Fibroblast of villous mesenchyme (primary cell): ENCODE data around the gene CARMIL1. TPM values are rescaled to one million over a fixed set of nuclear protein-coding genes. Genes with fewer than 3 reads are reported as not detected.

Experiments used
- DNase-seq: peaks from one replicate; pipeline ENCODE4 v3.0.0-alpha.2; 2010; ENCODE audit warnings: low read depth
- H3K4me3 ChIP-seq: 2 replicates; pipeline ENCODE4 v1.5.1; 2011; ENCODE audit warnings: low read depth, mild to moderate bottlenecking, low read length
- total RNA-seq: library from RNA; depleted of rRNA; stranded (reverse); fragments of >200 nt; gene quantifications from 2 replicates; pipeline ENCODE4 v1.2.3, GENCODE V29; 2012
- TF ChIP-seq, protein P1 (sequence below): IDR thresholded peaks from 2 replicates; pipeline ENCODE4 v1.5.1; 2012; ENCODE audit warnings: low read depth, mild to moderate bottlenecking, low read length; ENCODE audit not compliant: insufficient read depth

Gene CARMIL1
- total RNA-seq, 1 donor: 11.2 TPM

DNA sequence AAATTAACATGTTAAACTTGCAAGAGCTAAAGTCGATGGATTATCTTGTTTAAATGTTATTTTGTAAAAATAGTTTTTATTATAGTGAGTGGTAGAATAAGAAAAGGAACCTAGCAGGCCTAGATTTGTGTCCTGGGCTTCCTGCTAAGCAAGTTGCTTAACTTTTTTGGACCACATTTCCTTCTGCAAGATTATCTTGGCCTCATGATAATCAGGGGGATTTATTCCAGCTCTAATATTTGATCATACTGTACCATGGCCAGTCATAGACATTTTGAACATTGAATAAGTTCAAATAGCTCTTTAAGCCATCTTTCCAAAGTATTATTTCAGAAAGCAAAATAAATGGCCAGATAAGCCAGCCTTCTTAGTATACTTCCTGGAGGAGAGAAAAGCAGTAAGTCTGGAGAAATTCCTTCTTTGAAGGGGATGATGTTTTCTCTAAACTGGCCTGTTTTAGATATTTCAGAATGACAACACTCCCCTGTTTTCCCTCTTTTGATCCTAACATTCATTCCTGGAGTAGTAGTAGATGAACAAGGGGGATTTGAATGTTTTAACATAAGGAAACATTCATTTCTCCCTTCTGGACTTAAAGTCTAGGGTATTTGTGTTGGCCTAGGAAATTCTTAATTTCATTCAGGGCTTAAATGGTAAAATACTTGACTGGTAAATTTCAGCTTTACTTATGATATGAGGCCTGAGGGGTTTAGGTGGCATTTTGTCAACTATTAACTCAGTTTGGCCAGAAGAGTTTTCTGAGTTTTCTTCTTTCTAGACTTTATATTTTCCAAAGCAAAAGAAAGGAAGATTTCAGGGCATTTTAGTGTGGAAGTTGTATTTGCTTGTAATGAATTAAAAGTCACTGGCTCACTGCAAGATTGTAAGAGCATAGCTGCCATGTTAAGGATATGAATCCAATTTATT, 264.1 kb downstream of the CARMIL1 start:
- no peak overlapping the region for H3K4me3 ChIP-seq
- TF ChIP-seq, protein P1, sequence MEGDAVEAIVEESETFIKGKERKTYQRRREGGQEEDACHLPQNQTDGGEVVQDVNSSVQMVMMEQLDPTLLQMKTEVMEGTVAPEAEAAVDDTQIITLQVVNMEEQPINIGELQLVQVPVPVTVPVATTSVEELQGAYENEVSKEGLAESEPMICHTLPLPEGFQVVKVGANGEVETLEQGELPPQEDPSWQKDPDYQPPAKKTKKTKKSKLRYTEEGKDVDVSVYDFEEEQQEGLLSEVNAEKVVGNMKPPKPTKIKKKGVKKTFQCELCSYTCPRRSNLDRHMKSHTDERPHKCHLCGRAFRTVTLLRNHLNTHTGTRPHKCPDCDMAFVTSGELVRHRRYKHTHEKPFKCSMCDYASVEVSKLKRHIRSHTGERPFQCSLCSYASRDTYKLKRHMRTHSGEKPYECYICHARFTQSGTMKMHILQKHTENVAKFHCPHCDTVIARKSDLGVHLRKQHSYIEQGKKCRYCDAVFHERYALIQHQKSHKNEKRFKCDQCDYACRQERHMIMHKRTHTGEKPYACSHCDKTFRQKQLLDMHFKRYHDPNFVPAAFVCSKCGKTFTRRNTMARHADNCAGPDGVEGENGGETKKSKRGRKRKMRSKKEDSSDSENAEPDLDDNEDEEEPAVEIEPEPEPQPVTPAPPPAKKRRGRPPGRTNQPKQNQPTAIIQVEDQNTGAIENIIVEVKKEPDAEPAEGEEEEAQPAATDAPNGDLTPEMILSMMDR: no peak
- DNase-seq: no peak

DNA sequence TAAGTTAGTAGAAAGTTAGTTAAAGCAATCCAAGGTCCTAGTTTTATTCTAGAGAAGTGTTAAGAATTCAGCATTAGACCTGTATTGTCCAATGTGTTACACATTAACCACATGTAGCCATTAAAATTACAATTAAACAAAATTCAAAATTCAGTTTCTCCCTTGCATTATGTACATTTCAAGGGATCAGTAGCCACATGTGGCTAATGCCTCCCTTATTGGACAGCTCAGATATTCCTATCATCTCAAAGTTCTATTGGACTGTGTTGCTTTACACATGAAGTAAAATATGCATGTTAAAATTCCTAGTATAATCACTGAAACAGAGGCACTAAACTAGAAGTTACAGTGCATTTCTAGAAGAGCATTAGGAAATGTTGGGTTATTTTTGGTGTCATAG, 265.7 kb downstream of the CARMIL1 start:
- no peak for DNase-seq
- TF ChIP-seq, protein P1: no peak
- H3K4me3 ChIP-seq: no peak overlapping the region

DNA sequence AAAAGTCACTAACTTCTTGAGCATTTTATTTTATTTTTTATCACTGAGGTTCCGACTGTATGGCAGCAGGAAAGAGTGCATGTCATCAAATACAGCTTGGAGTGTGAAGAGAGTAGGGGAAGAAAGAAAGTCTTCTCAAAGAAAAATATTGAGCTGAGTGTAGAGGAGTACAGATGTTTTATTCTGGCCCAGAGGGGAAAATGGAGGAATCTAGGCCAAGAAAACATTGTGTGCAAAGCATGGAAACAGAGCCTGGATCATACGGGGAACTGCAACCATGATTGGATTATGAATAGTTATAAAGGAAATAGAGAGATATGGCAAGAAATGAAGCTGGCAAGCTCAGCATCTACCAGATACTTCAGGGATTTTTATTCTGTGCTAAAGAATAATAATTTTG, 268.6 kb downstream of the CARMIL1 start:
- no peak for DNase-seq
- no peak overlapping the region for H3K4me3 ChIP-seq
- TF ChIP-seq, protein P1: no peak

DNA sequence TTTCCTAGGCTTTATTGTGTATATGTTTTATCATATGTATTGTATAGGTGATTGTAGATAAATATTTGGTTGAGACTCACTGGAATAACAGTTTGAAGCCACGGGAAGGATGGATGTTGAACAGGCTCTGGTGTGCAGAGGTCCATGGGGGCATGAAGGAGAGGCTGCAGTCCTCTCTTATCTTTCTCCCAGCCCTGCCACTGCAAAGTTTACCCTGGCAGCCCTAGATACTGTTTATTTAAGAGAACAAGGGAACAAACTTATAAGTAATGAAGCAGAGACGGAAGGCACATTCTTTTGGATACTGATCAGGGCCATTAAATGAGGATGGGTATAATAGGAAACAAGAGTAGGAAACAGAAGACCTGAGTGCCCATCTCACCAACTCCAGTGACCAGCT, 269.3 kb downstream of the CARMIL1 start:
- TF ChIP-seq, protein P1: no peak
- no peak for DNase-seq
- no peak overlapping the region for H3K4me3 ChIP-seq

DNA sequence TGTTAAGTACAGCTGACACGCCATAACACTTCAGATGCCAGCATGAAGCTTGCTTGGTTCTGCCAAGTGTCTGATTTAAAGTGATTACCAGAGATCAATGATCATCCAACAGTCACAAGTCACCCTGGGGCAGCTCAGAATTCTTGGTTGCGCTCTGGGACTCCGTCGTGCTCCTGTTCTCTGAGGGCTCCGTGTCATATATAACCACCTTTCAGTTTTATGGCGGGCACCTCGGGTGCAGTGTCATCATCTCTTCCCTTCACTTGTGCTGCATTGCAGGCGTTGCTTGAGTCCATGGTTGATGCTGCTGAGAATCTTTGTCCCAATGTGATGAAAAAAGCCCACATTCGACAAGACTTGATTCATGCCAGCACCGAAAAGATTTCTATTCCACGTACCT, 271.5 kb downstream of the CARMIL1 start:
- H3K4me3 ChIP-seq: no peak overlapping the region
- DNase-seq: no peak
- TF ChIP-seq, protein P1: no peak

DNA sequence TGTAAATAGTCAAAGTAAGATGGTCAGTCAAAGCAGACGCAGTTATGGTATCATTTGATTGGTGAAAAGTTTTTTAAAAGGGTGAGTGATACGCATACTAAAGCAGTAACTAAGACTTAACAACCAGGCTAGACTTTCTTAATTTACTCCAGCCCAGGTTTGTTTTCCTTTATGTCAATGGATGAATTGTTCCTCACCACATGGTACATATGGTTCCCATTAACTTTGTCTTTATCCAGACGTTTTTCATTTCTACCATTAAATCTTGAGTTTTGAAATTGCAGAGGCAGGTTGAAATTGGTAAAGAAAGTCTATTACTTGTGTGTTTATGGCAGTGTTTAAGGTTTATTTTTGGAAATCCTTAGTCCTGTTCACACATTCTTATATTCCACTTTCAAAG, 274.3 kb downstream of the CARMIL1 start:
- H3K4me3 ChIP-seq: no peak overlapping the region
- TF ChIP-seq, protein P1: no peak
- DNase-seq: peak; percentile 36

DNA sequence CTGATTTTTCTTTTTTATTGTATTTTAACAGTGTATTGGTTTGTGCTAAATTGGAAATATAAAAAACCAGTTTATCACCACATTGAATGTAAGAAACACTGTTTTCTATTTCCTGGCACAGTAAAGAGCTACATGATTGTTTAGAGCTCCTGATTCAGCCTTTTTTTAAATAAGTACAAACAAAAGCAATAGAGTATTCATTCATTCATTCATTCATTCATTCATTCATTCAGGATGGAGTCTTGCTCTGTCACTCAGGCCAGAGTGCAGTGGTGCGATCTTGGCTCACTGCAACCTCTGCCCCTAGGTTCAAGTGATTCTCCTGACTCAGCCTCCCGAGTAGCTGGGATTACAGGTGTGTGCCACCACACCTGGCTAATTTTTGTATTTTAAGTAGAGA, 276.0 kb downstream of the CARMIL1 start:
- TF ChIP-seq, protein P1: no peak
- no peak overlapping the region for H3K4me3 ChIP-seq
- DNase-seq: no peak
